GM12878 (cell line): ENCODE results near the gene TRAPPC6A. TPM values are rescaled to one million over a fixed set of nuclear protein-coding genes. Genes with fewer than 3 reads are reported as not detected.
A peak's percentile ranks its signal among the peaks of the same experiment; 100 is the strongest.

Source experiments
- ATAC-seq: fragments of 200-7000 bp; cut with Tn5 transposase; 3 replicates; pipeline ENCODE4 v1.9.1; 2020; ENCODE audit warnings: mild to moderate bottlenecking, moderate library complexity
- BruUV-seq: library from RNA; stranded (reverse); fragments of 400-500 nt; replicated peaks from 2 replicates; lab custom pipeline; 2021; lab: Mats Ljungman, UMichigan
- CTCF ChIA-PET: fragments of 300-600 bp; sonication (Branson Sonifier 250); formaldehyde crosslinking; extraction: SDS; loops from one replicate; lab custom pipeline; 2021; ENCODE audit warnings: inconsistent platforms; lab: Yijun Ruan, JAX
- POLR2A ChIA-PET: fragments of 350-600 bp; formaldehyde crosslinking; extraction: SDS; loops from one replicate; lab custom pipeline; 2021; ENCODE audit warnings: inconsistent platforms; lab: Charles Lee
- RAD21 ChIA-PET: fragments of 300-600 bp; sonication (Branson Sonifier 250); formaldehyde crosslinking; loops from one replicate; lab custom pipeline; 2023; ENCODE audit warnings: antibody characterized with exemption; ENCODE audit not compliant: unreplicated experiment; lab: Charles Lee
- SMC1A ChIA-PET: fragments of 300-600 bp; sonication (Branson Sonifier 250); formaldehyde crosslinking; loops from one replicate; lab custom pipeline; 2023; ENCODE audit not compliant: unreplicated experiment, uncharacterized antibody; lab: Charles Lee
- DNase-seq: peaks from one replicate; pipeline ENCODE4 v3.0.0-alpha.2; 2011; ENCODE audit warnings: low read depth, low spot score
- FAIRE-seq: peaks from 3 replicates; lab custom pipeline; 2011; peaks lifted over from hg19 to GRCh38; lab: Jason Lieb, UNC
- H2AFZ ChIP-seq: 2 replicates; pipeline ENCODE4 v1.6.0; 2011; ENCODE audit warnings: low read depth, low read length, control low read depth; ENCODE audit not compliant: control insufficient read depth
- H3K27ac ChIP-seq: 2 replicates; pipeline ENCODE4 v1.5.1; 2011; ENCODE audit warnings: control low read depth; ENCODE audit not compliant: control insufficient read depth, insufficient read depth
- H3K27me3 ChIP-seq, 2 experiments: replicated peaks in 1 of 2; 2 replicates each; pipeline versions ENCODE4 v1.6.0 to v1.6.1; 2011; ENCODE audit warnings: low read length in 1 of 2; ENCODE audit not compliant: control insufficient read depth in 2 of 2, insufficient read depth in 2 of 2
- H3K36me3 ChIP-seq, 2 experiments: 2 replicates each; pipeline ENCODE4 v1.5.1; 2011; ENCODE audit warnings: low read length in 1 of 2; ENCODE audit not compliant: control insufficient read depth in 2 of 2, insufficient read depth in 2 of 2
- H3K4me1 ChIP-seq: 2 replicates; pipeline ENCODE4 v1.6.1; 2011; ENCODE audit warnings: mild to moderate bottlenecking, low read length, moderate library complexity, mixed read lengths; ENCODE audit not compliant: control insufficient read depth, insufficient read depth
- H3K4me2 ChIP-seq: 2 replicates; pipeline ENCODE4 v1.6.0; 2011; ENCODE audit warnings: control low read depth; ENCODE audit not compliant: control insufficient read depth, insufficient read depth
- H3K4me3 ChIP-seq: fragments of 200-600 bp; sonication (generic); 2 replicates; pipeline ENCODE4 v1.5.1; 2016
- H3K79me2 ChIP-seq: 2 replicates; pipeline ENCODE4 v1.6.0; 2011; ENCODE audit warnings: low read length; ENCODE audit not compliant: control insufficient read depth, insufficient read depth
- H3K9ac ChIP-seq: 2 replicates; pipeline ENCODE4 v1.8.0; 2011; ENCODE audit warnings: low read length, control low read depth, mixed read lengths; ENCODE audit not compliant: control insufficient read depth, insufficient read depth
- H3K9me3 ChIP-seq: replicated peaks from 3 replicates; pipeline ENCODE4 v1.5.1; 2011; ENCODE audit warnings: mild to moderate bottlenecking, low read length; ENCODE audit not compliant: control insufficient read depth, insufficient read depth
- H4K20me1 ChIP-seq: 2 replicates; pipeline ENCODE4 v1.6.0; 2011; ENCODE audit not compliant: control insufficient read depth, insufficient read depth
- EZH2 ChIP-seq: IDR thresholded peaks from 2 replicates; pipeline ENCODE4 v1.6.1; 2012; ENCODE audit warnings: low read depth, mild to moderate bottlenecking, control low read depth, inconsistent platforms, low read length, borderline replicate concordance; ENCODE audit not compliant: control insufficient read depth
- FOXK2 ChIP-seq: fragments of 450-650 bp; IDR thresholded peaks from 2 replicates; pipeline ENCODE4 v1.6.1; 2017; ENCODE audit warnings: mild to moderate bottlenecking, moderate library complexity
- FOXM1 ChIP-seq: IDR thresholded peaks from 2 replicates; pipeline ENCODE4 v1.6.1; 2012; ENCODE audit warnings: low read depth, mild to moderate bottlenecking, inconsistent platforms, low read length, moderate library complexity
- IRF4 ChIP-seq: IDR thresholded peaks from 2 replicates; pipeline ENCODE4 v1.6.1; 2011; ENCODE audit warnings: low read depth, low read length
- KAT2A ChIP-seq: conservative IDR thresholded peaks from 2 replicates; pipeline ENCODE4 v1.6.1; 2011; ENCODE audit warnings: low read depth, low read length; ENCODE audit not compliant: control insufficient read depth
- KDM1A ChIP-seq: fragments of 200-600 bp; sonication (generic); IDR thresholded peaks from 2 replicates; pipeline ENCODE4 v1.6.1; 2016; ENCODE audit warnings: borderline replicate concordance
- NFXL1 ChIP-seq: fragments of 450-650 bp; IDR thresholded peaks from 2 replicates; pipeline ENCODE4 v1.6.1; 2017; ENCODE audit warnings: antibody characterized with exemption, mild to moderate bottlenecking, borderline replicate concordance
- SIX5 ChIP-seq: IDR thresholded peaks from 2 replicates; pipeline ENCODE4 v1.6.1; 2011; ENCODE audit warnings: mild to moderate bottlenecking, low read depth, low read length, moderate library complexity; ENCODE audit not compliant: severe bottlenecking
- STAT1 ChIP-seq: fragments of 450-650 bp; conservative IDR thresholded peaks from 2 replicates; pipeline ENCODE4 v1.6.1; 2014; ENCODE audit warnings: antibody characterized with exemption, mild to moderate bottlenecking
- SUZ12 ChIP-seq: fragments of 200-600 bp; sonication (generic); IDR thresholded peaks from one replicate; pipeline ENCODE4 v1.6.1; 2018; ENCODE audit warnings: antibody characterized with exemption, mild to moderate bottlenecking; ENCODE audit not compliant: unreplicated experiment
- TBL1XR1 ChIP-seq: IDR thresholded peaks from 2 replicates; pipeline ENCODE4 v1.6.1; 2012; ENCODE audit warnings: low read depth, low read length, improper control_type of control experiment
- TCF3 ChIP-seq: IDR thresholded peaks from 2 replicates; pipeline ENCODE4 v1.6.1; 2012; ENCODE audit warnings: low read depth, mild to moderate bottlenecking, low read length, borderline replicate concordance; ENCODE audit not compliant: insufficient read depth
- ZNF217 ChIP-seq: fragments of 450-650 bp; IDR thresholded peaks from 2 replicates; pipeline ENCODE4 v1.6.1; 2017; ENCODE audit warnings: antibody characterized with exemption, mild to moderate bottlenecking
- WGBS: methylation state at CpG from one replicate; pipeline ENCODE4 v1.1.6; 2016; ENCODE audit warnings: low lambda C conversion rate; ENCODE audit not compliant: insufficient replicate concordance, insufficient coverage; ENCODE audit errors: missing lambda C conversion rate; 5-methylcytosine and 5-hydroxymethylcytosine counted together
- in situ Hi-C: fragments of 300-500 bp; cut with MboI; formaldehyde crosslinking; loops from 9 replicates; pipeline ENCODE4 v1.14.3; 2018; ENCODE audit warnings: mixed read lengths
- intact Hi-C: fragments of 100-400 bp; cut with micrococcal nuclease; formaldehyde crosslinking; loops from one replicate; pipeline ENCODE4 v1.14.2; 2022; ENCODE audit not compliant: unreplicated experiment
- polyA plus RNA-seq, 11 experiments: library from polyadenylated mRNA; depleted of rRNA in 4 of 11; unstranded in 6 of 11; stranded (reverse) in 5 of 11; fragments of >200 nt; fragmentation: Nextera tagmentation in 4 of 11; fragmentation: Illumina TruSeq in 1 of 11; extraction: Ambion mirVana in 4 of 11; extraction: Trizol in 1 of 11; gene quantifications; 1 replicate in 1 of 11; 2 replicates in 10 of 11; pipeline versions ENCODE4 v1.2.1 to v1.2.3, GENCODE V29; 2011 to 2016; ENCODE audit warnings: inconsistent platforms in 2 of 11, missing spikeins in 2 of 11, low read depth in 1 of 11
- total RNA-seq, 4 experiments: library from RNA; depleted of rRNA in 3 of 4; stranded (reverse); fragments of >200 nt in 3 of 4; fragmentation: Illumina TruSeq in 1 of 4; extraction: Trizol in 1 of 4; gene quantifications; 2 replicates each; pipeline versions ENCODE4 v1.2.1 to v1.2.3, GENCODE V29; 2013 to 2021
- TF ChIP-seq, protein P1 (sequence below): fragments of 450-650 bp; formaldehyde crosslinking; IDR thresholded peaks from 2 replicates; pipeline ENCODE4 v1.4.0; 2020; ENCODE audit warnings: mild to moderate bottlenecking, moderate library complexity
- TF ChIP-seq, protein P2 (sequence below), 3 experiments: IDR thresholded peaks in 2 of 3; conservative IDR thresholded peaks in 1 of 3; 2 replicates each; pipeline ENCODE4 v1.5.1; 2011; ENCODE audit warnings: low read depth in 3 of 3, low read length in 3 of 3, mild to moderate bottlenecking in 3 of 3, control low read depth in 2 of 3, moderate library complexity in 2 of 3, inconsistent platforms in 1 of 3, mixed read lengths in 1 of 3; ENCODE audit not compliant: control insufficient read depth in 2 of 3, insufficient read depth in 1 of 3; ENCODE audit errors: extremely low read depth in 1 of 3
- TF ChIP-seq, protein P3 (sequence below): fragments of 450-650 bp; IDR thresholded peaks from 2 replicates; pipeline ENCODE4 v1.6.1; 2018; ENCODE audit warnings: borderline replicate concordance, mild to moderate bottlenecking; ENCODE audit not compliant: partially characterized antibody

The TRAPPC6A gene
- total and polyA plus RNA-seq, 10 of the 15 experiments (the other 5 are each of a cell fraction or from before 2014, with no cell fraction given) = 1.8 to 83.9 (median 35.8) TPM

DNA sequence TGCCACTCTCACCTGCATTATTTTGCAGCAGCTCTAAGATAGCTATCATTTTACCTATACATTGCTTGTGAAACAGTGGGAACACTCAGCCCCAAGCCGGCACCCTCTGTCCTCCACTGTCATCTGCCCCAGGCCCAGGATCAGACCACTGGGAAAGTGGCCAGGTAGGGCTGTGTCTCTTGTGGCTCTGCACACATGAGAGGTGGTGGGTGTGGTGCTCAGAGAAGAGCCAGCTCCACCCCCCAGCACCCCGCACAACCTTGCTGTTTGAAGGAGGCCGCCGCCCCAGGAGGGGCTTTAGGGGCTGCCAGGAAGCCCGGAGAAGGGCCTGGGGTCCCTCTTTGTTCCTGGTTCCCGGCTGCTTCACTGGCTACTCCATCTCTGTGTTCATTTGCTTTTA lies 58.5 kb downstream of the TRAPPC6A start:
- TF ChIP-seq SIX5 (no peak), TBL1XR1 (no peak), NFXL1 (no peak), STAT1 (no peak), SUZ12 (no peak), KDM1A (no peak), FOXM1 (no peak), TCF3 (no peak), IRF4 (no peak), EZH2 (no peak), FOXK2 (no peak), KAT2A (no peak), ZNF217 (no peak)
- TF ChIP-seq, protein P1, sequence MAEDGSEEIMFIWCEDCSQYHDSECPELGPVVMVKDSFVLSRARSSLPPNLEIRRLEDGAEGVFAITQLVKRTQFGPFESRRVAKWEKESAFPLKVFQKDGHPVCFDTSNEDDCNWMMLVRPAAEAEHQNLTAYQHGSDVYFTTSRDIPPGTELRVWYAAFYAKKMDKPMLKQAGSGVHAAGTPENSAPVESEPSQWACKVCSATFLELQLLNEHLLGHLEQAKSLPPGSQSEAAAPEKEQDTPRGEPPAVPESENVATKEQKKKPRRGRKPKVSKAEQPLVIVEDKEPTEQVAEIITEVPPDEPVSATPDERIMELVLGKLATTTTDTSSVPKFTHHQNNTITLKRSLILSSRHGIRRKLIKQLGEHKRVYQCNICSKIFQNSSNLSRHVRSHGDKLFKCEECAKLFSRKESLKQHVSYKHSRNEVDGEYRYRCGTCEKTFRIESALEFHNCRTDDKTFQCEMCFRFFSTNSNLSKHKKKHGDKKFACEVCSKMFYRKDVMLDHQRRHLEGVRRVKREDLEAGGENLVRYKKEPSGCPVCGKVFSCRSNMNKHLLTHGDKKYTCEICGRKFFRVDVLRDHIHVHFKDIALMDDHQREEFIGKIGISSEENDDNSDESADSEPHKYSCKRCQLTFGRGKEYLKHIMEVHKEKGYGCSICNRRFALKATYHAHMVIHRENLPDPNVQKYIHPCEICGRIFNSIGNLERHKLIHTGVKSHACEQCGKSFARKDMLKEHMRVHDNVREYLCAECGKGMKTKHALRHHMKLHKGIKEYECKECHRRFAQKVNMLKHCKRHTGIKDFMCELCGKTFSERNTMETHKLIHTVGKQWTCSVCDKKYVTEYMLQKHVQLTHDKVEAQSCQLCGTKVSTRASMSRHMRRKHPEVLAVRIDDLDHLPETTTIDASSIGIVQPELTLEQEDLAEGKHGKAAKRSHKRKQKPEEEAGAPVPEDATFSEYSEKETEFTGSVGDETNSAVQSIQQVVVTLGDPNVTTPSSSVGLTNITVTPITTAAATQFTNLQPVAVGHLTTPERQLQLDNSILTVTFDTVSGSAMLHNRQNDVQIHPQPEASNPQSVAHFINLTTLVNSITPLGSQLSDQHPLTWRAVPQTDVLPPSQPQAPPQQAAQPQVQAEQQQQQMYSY = no peak
- TF ChIP-seq, protein P2, sequence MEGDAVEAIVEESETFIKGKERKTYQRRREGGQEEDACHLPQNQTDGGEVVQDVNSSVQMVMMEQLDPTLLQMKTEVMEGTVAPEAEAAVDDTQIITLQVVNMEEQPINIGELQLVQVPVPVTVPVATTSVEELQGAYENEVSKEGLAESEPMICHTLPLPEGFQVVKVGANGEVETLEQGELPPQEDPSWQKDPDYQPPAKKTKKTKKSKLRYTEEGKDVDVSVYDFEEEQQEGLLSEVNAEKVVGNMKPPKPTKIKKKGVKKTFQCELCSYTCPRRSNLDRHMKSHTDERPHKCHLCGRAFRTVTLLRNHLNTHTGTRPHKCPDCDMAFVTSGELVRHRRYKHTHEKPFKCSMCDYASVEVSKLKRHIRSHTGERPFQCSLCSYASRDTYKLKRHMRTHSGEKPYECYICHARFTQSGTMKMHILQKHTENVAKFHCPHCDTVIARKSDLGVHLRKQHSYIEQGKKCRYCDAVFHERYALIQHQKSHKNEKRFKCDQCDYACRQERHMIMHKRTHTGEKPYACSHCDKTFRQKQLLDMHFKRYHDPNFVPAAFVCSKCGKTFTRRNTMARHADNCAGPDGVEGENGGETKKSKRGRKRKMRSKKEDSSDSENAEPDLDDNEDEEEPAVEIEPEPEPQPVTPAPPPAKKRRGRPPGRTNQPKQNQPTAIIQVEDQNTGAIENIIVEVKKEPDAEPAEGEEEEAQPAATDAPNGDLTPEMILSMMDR (IDR thresholded peaks at IDR 0.05 in 2 of 3, conservative IDR thresholded peaks at IDR 0.05 in 1 of 3; ENCODE audit: control insufficient read depth in 2 of 3, extremely low read depth in 1 of 3, insufficient read depth in 1 of 3, low read depth in 3 of 3, low read length in 3 of 3) = no peak
- TF ChIP-seq, protein P3, sequence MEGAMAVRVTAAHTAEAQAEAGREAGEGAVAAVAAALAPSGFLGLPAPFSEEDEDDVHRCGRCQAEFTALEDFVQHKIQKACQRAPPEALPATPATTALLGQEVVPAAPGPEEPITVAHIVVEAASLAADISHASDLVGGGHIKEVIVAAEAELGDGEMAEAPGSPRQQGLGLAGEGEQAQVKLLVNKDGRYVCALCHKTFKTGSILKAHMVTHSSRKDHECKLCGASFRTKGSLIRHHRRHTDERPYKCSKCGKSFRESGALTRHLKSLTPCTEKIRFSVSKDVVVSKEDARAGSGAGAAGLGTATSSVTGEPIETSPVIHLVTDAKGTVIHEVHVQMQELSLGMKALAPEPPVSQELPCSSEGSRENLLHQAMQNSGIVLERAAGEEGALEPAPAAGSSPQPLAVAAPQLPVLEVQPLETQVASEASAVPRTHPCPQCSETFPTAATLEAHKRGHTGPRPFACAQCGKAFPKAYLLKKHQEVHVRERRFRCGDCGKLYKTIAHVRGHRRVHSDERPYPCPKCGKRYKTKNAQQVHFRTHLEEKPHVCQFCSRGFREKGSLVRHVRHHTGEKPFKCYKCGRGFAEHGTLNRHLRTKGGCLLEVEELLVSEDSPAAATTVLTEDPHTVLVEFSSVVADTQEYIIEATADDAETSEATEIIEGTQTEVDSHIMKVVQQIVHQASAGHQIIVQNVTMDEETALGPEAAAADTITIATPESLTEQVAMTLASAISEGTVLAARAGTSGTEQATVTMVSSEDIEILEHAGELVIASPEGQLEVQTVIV = no peak
- TF ChIP-seq, all 136 proteins: peak for 0
- DNase-seq (no peak), ATAC-seq (no peak), FAIRE-seq (no peak)
- Histone ChIP-seq H4K20me1 (peaks cover 3% of the 10 kb centered on the region; the same call in 1 of the 2 replicates), H3K9ac (no peak overlapping the region), H3K4me3 (no peak overlapping the region), H3K79me2 (peaks cover 60% of the 10 kb centered on the region), H3K4me2 (peak overlapping the region; percentile 81; the same call in 1 of the 2 replicates), H2AFZ (no peak overlapping the region), H3K9me3 (no peaks in the 10 kb centered on the region), H3K27me3 (no peaks in the 10 kb centered on the region), H3K27ac (peak overlapping the region; percentile 66; the same call in 1 of the 2 replicates), H3K4me1 (peaks cover 72% of the 10 kb centered on the region), H3K36me3 (peaks cover 0 to 6% of the 10 kb centered on the region in 2 experiments; a peak in 3 of 4 replicates)
- 94% methylated on average over 6 of the region's 6 CpGs for WGBS
- no TSS peak for BruUV-seq
- POLR2A ChIA-PET = interaction anchor here (0.5 to 2.9 kb wide), 4 partner anchors 18 to 368 kb away, joined by 4 to 18 read pairs (median 8); partner anchors contain the start of genes BLOC1S3, FOSB and TRAPPC6A
- RAD21 ChIA-PET = interaction anchor here (0.7 kb wide), 1 partner anchor 23 kb away, joined by 3 read pairs; no protein-coding TSS in a partner anchor
- in situ Hi-C loops (no loop called here), intact Hi-C loops (no loop called here)
- SMC1A ChIA-PET = interaction anchor here (1.1 to 1.5 kb wide), 4 partner anchors 16 to 59 kb away, joined by 3 to 6 read pairs (median 4); partner anchors contain the start of genes BLOC1S3 and TRAPPC6A
- CTCF ChIA-PET = interaction anchor here (1.3 to 2.6 kb wide), 5 partner anchors 11 to 359 kb away, joined by 3 to 16 read pairs (median 6); no protein-coding TSS in a partner anchor
